GM12892 (cell line): Measurements from ENCODE around the gene GABPB1.

Experiments used
- POLR2A ChIP-seq: IDR thresholded peaks from 2 replicates; pipeline ENCODE4 v1.6.1; 2011; ENCODE audit warnings: low read depth, low read length, control low read depth
- POLR2AphosphoS5 ChIP-seq: IDR thresholded peaks from 2 replicates; pipeline ENCODE4 v1.6.1; 2011; ENCODE audit warnings: low read depth, low read length, control low read depth

DNA sequence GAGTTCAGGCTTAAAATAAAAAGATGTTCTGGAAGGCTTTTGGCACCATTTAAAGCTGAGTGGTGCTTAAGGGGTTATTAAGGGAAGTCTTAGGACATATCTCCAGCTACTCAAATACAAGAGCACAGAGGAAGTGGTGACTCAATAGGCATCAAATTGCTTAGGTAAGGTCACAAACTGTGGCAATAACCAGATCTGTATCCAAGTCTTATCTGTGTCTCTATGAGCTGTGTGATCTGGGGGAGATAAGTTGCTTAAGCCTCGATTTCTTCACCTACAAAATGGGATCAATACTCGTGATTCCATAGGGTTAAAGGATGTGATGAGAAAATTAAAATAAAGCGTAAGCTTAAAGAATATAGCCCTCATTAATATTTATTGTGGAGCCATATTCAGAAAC, 97.1 kb downstream of the GABPB1 start:
- TF ChIP-seq POLR2A = no peak
- TF ChIP-seq POLR2AphosphoS5 = no peak
